H1 (cell line): ENCODE data around the gene PGM2.

ENCODE experiments used
- CBX8 ChIP-seq: fragments of 300-800, 300-1000 bp; sonication (generic); IDR thresholded peaks from 2 replicates; pipeline ENCODE4 v1.7.1; 2016; ENCODE audit warnings: low read depth, low read length, borderline replicate concordance
- CEBPB ChIP-seq: IDR thresholded peaks from 2 replicates; pipeline ENCODE4 v1.6.1; 2012; ENCODE audit warnings: low read depth, low read length
- CTCF ChIP-seq, 3 experiments: IDR thresholded peaks; 1 replicate in 2 of 3; 2 replicates in 1 of 3; pipeline versions ENCODE4 v1.5.1 to v1.6.1; 2011; ENCODE audit warnings: low read length in 3 of 3, mild to moderate bottlenecking in 3 of 3, inconsistent platforms in 2 of 3, low read depth in 1 of 3, moderate library complexity in 1 of 3; ENCODE audit not compliant: insufficient read depth in 1 of 3; ENCODE audit errors: control extremely low read depth in 1 of 3
- EGR1 ChIP-seq: IDR thresholded peaks from 2 replicates; pipeline ENCODE4 v1.6.1; 2011; ENCODE audit warnings: low read depth, low read length, borderline replicate concordance
- EP300 ChIP-seq, 2 experiments: IDR thresholded peaks; 1 replicate in 1 of 2; 2 replicates in 1 of 2; pipeline ENCODE4 v1.6.1; 2011 to 2012; ENCODE audit warnings: low read depth in 2 of 2, low read length in 2 of 2, mild to moderate bottlenecking in 2 of 2, borderline replicate concordance in 1 of 2, inconsistent platforms in 1 of 2, moderate library complexity in 1 of 2
- EZH2 ChIP-seq: fragments of 200-600 bp; sonication (generic); IDR thresholded peaks from 2 replicates; pipeline ENCODE4 v1.7.1; 2012; ENCODE audit warnings: low read depth, mild to moderate bottlenecking, moderate library complexity, low read length, inconsistent platforms; ENCODE audit not compliant: severe bottlenecking
- JUND ChIP-seq: IDR thresholded peaks from 2 replicates; pipeline ENCODE4 v1.6.1; 2011; ENCODE audit warnings: mild to moderate bottlenecking, improper control_type of control experiment, low read length
- POLR2A ChIP-seq, 2 experiments: IDR thresholded peaks; 1 replicate in 1 of 2; 2 replicates in 1 of 2; pipeline ENCODE4 v1.6.1; 2011; ENCODE audit warnings: low read depth in 2 of 2, low read length in 2 of 2, mild to moderate bottlenecking in 2 of 2; ENCODE audit errors: control extremely low read depth in 1 of 2
- POLR2AphosphoS5 ChIP-seq: IDR thresholded peaks from 2 replicates; pipeline ENCODE4 v1.6.1; 2011; ENCODE audit warnings: low read depth, low read length
- SIRT6 ChIP-seq: IDR thresholded peaks from one replicate; pipeline ENCODE4 v1.7.1; 2012; ENCODE audit warnings: low read length, inconsistent platforms
- SP1 ChIP-seq: IDR thresholded peaks from 2 replicates; pipeline ENCODE4 v1.6.1; 2011; ENCODE audit warnings: low read depth, low read length
- TAF1 ChIP-seq: IDR thresholded peaks from 2 replicates; pipeline ENCODE4 v1.6.1; 2011; ENCODE audit warnings: mild to moderate bottlenecking, low read depth, low read length
- ZNF274 ChIP-seq: IDR thresholded peaks from 2 replicates; pipeline ENCODE4 v1.7.0; 2012; ENCODE audit warnings: low read length, borderline replicate concordance; ENCODE audit errors: extremely low read depth
- TF ChIP-seq, protein P1 (sequence below): IDR thresholded peaks from 2 replicates; pipeline ENCODE4 v1.6.1; 2012; ENCODE audit warnings: inconsistent platforms

DNA sequence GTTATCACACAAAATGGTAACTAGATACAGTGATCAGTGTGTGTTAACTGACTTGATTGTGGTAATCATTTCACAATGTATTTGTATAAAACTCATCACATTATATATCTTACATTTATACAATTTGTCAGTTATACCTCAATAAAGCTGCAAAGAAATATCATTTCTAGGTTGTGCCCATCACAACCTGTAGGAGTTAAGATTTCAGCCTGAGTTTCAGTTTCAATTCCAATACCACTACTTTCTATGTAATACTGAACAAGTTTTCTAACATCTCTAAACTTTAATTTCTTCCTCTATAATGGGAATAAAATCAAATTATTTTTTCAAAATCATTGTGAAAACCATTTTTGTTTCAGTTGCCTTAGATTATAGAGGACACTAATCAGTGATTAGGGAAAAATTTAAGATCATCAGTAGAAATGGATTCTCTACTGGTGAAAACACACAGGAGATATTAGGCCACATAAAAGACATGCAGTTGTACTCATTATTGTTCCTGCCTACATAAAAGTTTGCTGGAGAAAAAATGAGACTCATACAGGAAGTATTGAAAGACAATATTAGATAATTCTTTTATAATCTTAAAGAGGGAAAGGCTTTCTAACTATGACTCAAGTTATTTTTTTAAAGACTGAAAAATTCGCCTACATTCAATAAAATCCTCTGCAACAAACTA lies 46.0 kb downstream of the PGM2 start:
- no peak for TF ChIP-seq CTCF (IDR thresholded peaks at IDR 0.05; ENCODE audit: control extremely low read depth in 1 of 3, insufficient read depth in 1 of 3, low read depth in 1 of 3, low read length in 3 of 3)
- TF ChIP-seq TAF1 = no peak
- no peak for TF ChIP-seq POLR2AphosphoS5
- no peak for TF ChIP-seq EZH2
- no peak for TF ChIP-seq CBX8
- TF ChIP-seq, protein P1, sequence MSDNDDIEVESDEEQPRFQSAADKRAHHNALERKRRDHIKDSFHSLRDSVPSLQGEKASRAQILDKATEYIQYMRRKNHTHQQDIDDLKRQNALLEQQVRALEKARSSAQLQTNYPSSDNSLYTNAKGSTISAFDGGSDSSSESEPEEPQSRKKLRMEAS = no peak
- no peak for TF ChIP-seq POLR2A (IDR thresholded peaks at IDR 0.05; ENCODE audit: control extremely low read depth in 1 of 2, low read depth in 2 of 2, low read length in 2 of 2)
- TF ChIP-seq EP300 (IDR thresholded peaks at IDR 0.05; ENCODE audit: borderline replicate concordance in 1 of 2, low read depth in 2 of 2, low read length in 2 of 2) = no peak
- TF ChIP-seq JUND = no peak
- no peak for TF ChIP-seq EGR1
- TF ChIP-seq SP1 = no peak
- TF ChIP-seq SIRT6 = no peak
- TF ChIP-seq CEBPB = no peak
- TF ChIP-seq ZNF274 = no peak
